Measurements from ENCODE around the gene POMGNT1.

POMGNT1 gene

GRCh38 chr1:46218443-46218842 is 20.2 kb upstream of the POMGNT1 start:
- H3K4me2 ChIP-seq (ENCODE audit: low read length) = no peak overlapping the region
- H3K9ac ChIP-seq (ENCODE audit: low read length) = no peak overlapping the region
- H3K36me3 ChIP-seq (ENCODE audit: insufficient read depth, low read length) = no peaks in the 10 kb centered on the region
- H3K79me2 ChIP-seq (ENCODE audit: insufficient read depth, low read length) = no peaks in the 10 kb centered on the region
- no peaks in the 10 kb centered on the region for H4K20me1 ChIP-seq (ENCODE audit: insufficient read depth, low read length)
- TF ChIP-seq CTCF (IDR thresholded peaks at IDR 0.05; ENCODE audit: low read length) (no peak), EZH2 (IDR thresholded peaks at IDR 0.05; ENCODE audit: borderline replicate concordance, low read length) (no peak)
- no peaks in the 10 kb centered on the region for H3K27me3 ChIP-seq (ENCODE audit: insufficient read depth, low read length)
- H3F3A ChIP-seq (ENCODE audit: insufficient read depth, low read length) = no peaks in the 10 kb centered on the region
- no peak overlapping the region for H2AFZ ChIP-seq (ENCODE audit: low read length)
- no peak overlapping the region for H3K4me3 ChIP-seq (ENCODE audit: low read depth, low read length, poor library complexity, severe bottlenecking)
- H3K4me1 ChIP-seq (ENCODE audit: insufficient read depth, low read length, severe bottlenecking) = peaks cover 8% of the 10 kb centered on the region
- no peak overlapping the region for H3K27ac ChIP-seq (ENCODE audit: low read depth, low read length, poor library complexity, severe bottlenecking)
- no peaks in the 10 kb centered on the region for H3K9me3 ChIP-seq (ENCODE audit: low read length)
- no peaks in the 10 kb centered on the region for H3K9me2 ChIP-seq (ENCODE audit: low read depth, low read length)

GRCh38 chr1:46215504-46215903 is 17.3 kb upstream of the POMGNT1 start:
- Histone ChIP-seq H3F3A (ENCODE audit: insufficient read depth, low read length) (no peaks in the 10 kb centered on the region), H3K36me3 (ENCODE audit: insufficient read depth, low read length) (no peaks in the 10 kb centered on the region), H3K27me3 (ENCODE audit: insufficient read depth, low read length) (no peaks in the 10 kb centered on the region), H3K4me2 (ENCODE audit: low read length) (no peak overlapping the region), H3K79me2 (ENCODE audit: insufficient read depth, low read length) (no peaks in the 10 kb centered on the region), H3K4me3 (ENCODE audit: low read depth, low read length, poor library complexity, severe bottlenecking) (no peak overlapping the region), H3K9ac (ENCODE audit: low read length) (no peak overlapping the region), H2AFZ (ENCODE audit: low read length) (no peak overlapping the region), H3K9me3 (ENCODE audit: low read length) (no peaks in the 10 kb centered on the region), H3K27ac (ENCODE audit: low read depth, low read length, poor library complexity, severe bottlenecking) (no peak overlapping the region), H3K4me1 (ENCODE audit: insufficient read depth, low read length, severe bottlenecking) (no peaks in the 10 kb centered on the region), H3K9me2 (ENCODE audit: low read depth, low read length) (no peaks in the 10 kb centered on the region), H4K20me1 (ENCODE audit: insufficient read depth, low read length) (no peaks in the 10 kb centered on the region)
- TF ChIP-seq CTCF (IDR thresholded peaks at IDR 0.05; ENCODE audit: low read length) (no peak), EZH2 (IDR thresholded peaks at IDR 0.05; ENCODE audit: borderline replicate concordance, low read length) (no peak)

- H3K9me2 ChIP-seq (ENCODE audit: low read depth, low read length) = no peaks in the 10 kb centered on the region
- no peak overlapping the region for H2AFZ ChIP-seq (ENCODE audit: low read length)
- H4K20me1 ChIP-seq (ENCODE audit: insufficient read depth, low read length) = no peaks in the 10 kb centered on the region
- no peaks in the 10 kb centered on the region for H3K9me3 ChIP-seq (ENCODE audit: low read length)
- no peak overlapping the region for H3K27ac ChIP-seq (ENCODE audit: low read depth, low read length, poor library complexity, severe bottlenecking)
- no peaks in the 10 kb centered on the region for H3K79me2 ChIP-seq (ENCODE audit: insufficient read depth, low read length)
- H3K9ac ChIP-seq (ENCODE audit: low read length) = no peak overlapping the region
- H3K36me3 ChIP-seq (ENCODE audit: insufficient read depth, low read length) = no peaks in the 10 kb centered on the region
- TF ChIP-seq CTCF (IDR thresholded peaks at IDR 0.05; ENCODE audit: low read length) (no peak), EZH2 (IDR thresholded peaks at IDR 0.05; ENCODE audit: borderline replicate concordance, low read length) (no peak)
- H3K4me1 ChIP-seq (ENCODE audit: insufficient read depth, low read length, severe bottlenecking) = no peaks in the 10 kb centered on the region
- H3K27me3 ChIP-seq (ENCODE audit: insufficient read depth, low read length) = no peaks in the 10 kb centered on the region
- H3K4me3 ChIP-seq (ENCODE audit: low read depth, low read length, poor library complexity, severe bottlenecking) = no peak overlapping the region
- no peak overlapping the region for H3K4me2 ChIP-seq (ENCODE audit: low read length)
- H3F3A ChIP-seq (ENCODE audit: insufficient read depth, low read length) = no peaks in the 10 kb centered on the region
These were observed 12.8 kb upstream of the POMGNT1 start for GRCh38 chr1:46211051-46211450.
